Endothelial cell of umbilical vein (primary cell): Measurements from ENCODE around the gene BCCIP. TPM values are rescaled to one million over a fixed set of nuclear protein-coding genes. Genes with fewer than 3 reads are reported as not detected.
A peak's percentile ranks its signal among the peaks of the same experiment; 100 is the strongest.

ENCODE experiments used
- BruUV-seq: library from RNA; stranded (reverse); fragments of 400-500 nt; replicated peaks from 2 replicates; lab custom pipeline; 2021; lab: Mats Ljungman, UMichigan
- CTCF ChIA-PET: fragments of 300-600, 350-600 bp; sonication (Branson Sonifier 250); formaldehyde crosslinking; loops from one replicate; lab custom pipeline; 2021; ENCODE audit warnings: antibody characterized with exemption, inconsistent platforms; lab: Charles Lee
- POLR2A ChIA-PET: fragments of 300-600, 350-600 bp; sonication (Branson Sonifier 250); formaldehyde crosslinking; loops from one replicate; lab custom pipeline; 2021; ENCODE audit warnings: antibody characterized with exemption, inconsistent platforms; lab: Charles Lee
- DNase-seq: peaks from one replicate; pipeline ENCODE4 v3.0.0-alpha.2; 2011; ENCODE audit warnings: low read depth, low spot score
- FAIRE-seq: peaks from 2 replicates; lab custom pipeline; 2011; peaks lifted over from hg19 to GRCh38; lab: Jason Lieb, UNC
- H2AFZ ChIP-seq: 2 replicates; pipeline ENCODE4 v1.6.0; 2012; ENCODE audit warnings: low read depth, low read length, control low read depth, inconsistent platforms
- H3K27ac ChIP-seq: 2 replicates; pipeline ENCODE4 v1.5.1; 2011; ENCODE audit warnings: low read depth, mild to moderate bottlenecking, control low read depth, low read length, moderate library complexity; ENCODE audit not compliant: insufficient read depth
- H3K27me3 ChIP-seq, 2 experiments: 2 replicates each; pipeline versions ENCODE4 v1.6.0 to v1.6.1; 2011; ENCODE audit warnings: low read length in 2 of 2, mixed read lengths in 1 of 2; ENCODE audit not compliant: control insufficient read depth in 2 of 2, insufficient read depth in 2 of 2
- H3K36me3 ChIP-seq, 2 experiments: 2 replicates in 1 of 2; 3 replicates in 1 of 2; pipeline ENCODE4 v1.5.1; 2011; ENCODE audit warnings: low read length in 2 of 2, mild to moderate bottlenecking in 1 of 2, moderate library complexity in 1 of 2; ENCODE audit not compliant: control insufficient read depth in 2 of 2, insufficient read depth in 2 of 2; ENCODE audit errors: extremely low read depth in 1 of 2
- H3K4me1 ChIP-seq: 3 replicates; pipeline ENCODE4 v1.5.1; 2011; ENCODE audit warnings: mild to moderate bottlenecking, low read length; ENCODE audit not compliant: control insufficient read depth, insufficient read depth; ENCODE audit errors: extremely low read depth
- H3K4me2 ChIP-seq: 2 replicates; pipeline ENCODE4 v1.6.1; 2011; ENCODE audit warnings: low read length, control low read depth, mixed read lengths; ENCODE audit not compliant: insufficient read depth
- H3K4me3 ChIP-seq, 3 experiments: fragments of 200-600 bp in 1 of 3; sonication (generic), shearing (Covaris generic) in 1 of 3; replicated peaks in 1 of 3; 2 replicates each; pipeline ENCODE4 v1.5.1; 2011 to 2016; ENCODE audit warnings: control low read depth in 3 of 3, low read length in 3 of 3, mild to moderate bottlenecking in 2 of 3, inconsistent platforms in 1 of 3, low read depth in 1 of 3, moderate library complexity in 1 of 3; ENCODE audit not compliant: insufficient read depth in 1 of 3
- H3K79me2 ChIP-seq: 2 replicates; pipeline ENCODE4 v1.6.0; 2012; ENCODE audit warnings: low read length, inconsistent platforms; ENCODE audit not compliant: control insufficient read depth, insufficient read depth
- H3K9ac ChIP-seq: replicated peaks from 2 replicates; pipeline ENCODE3; 2011; ENCODE audit warnings: low read length, control low read depth; ENCODE audit not compliant: insufficient read depth; ENCODE audit errors: extremely low read depth
- H3K9me1 ChIP-seq: replicated peaks from 3 replicates; pipeline ENCODE4 v1.6.0; 2011; ENCODE audit warnings: mild to moderate bottlenecking, low read length; ENCODE audit not compliant: control insufficient read depth, insufficient read depth; ENCODE audit errors: extremely low read depth
- H3K9me3 ChIP-seq: replicated peaks from 2 replicates; pipeline ENCODE4 v1.5.1; 2012; ENCODE audit warnings: low read length, inconsistent platforms; ENCODE audit not compliant: control insufficient read depth, insufficient read depth
- H4K20me1 ChIP-seq: replicated peaks from 2 replicates; pipeline ENCODE3; 2011; ENCODE audit warnings: mild to moderate bottlenecking, low read length; ENCODE audit not compliant: control insufficient read depth, insufficient read depth; ENCODE audit errors: extremely low read depth
- EZH2 ChIP-seq: IDR thresholded peaks from 2 replicates; pipeline ENCODE4 v1.6.1; 2012; ENCODE audit warnings: borderline replicate concordance, low read depth, mild to moderate bottlenecking, moderate library complexity, low read length, inconsistent platforms; ENCODE audit not compliant: severe bottlenecking
- FOS ChIP-seq: IDR thresholded peaks from 2 replicates; pipeline ENCODE4 v1.6.1; 2011; ENCODE audit warnings: mild to moderate bottlenecking, low read length, moderate library complexity, borderline replicate concordance; ENCODE audit not compliant: insufficient read depth
- GATA2 ChIP-seq: IDR thresholded peaks from 2 replicates; pipeline ENCODE4 v1.7.0; 2011; ENCODE audit warnings: low read depth, mild to moderate bottlenecking, moderate library complexity, mixed read lengths, low read length; ENCODE audit not compliant: insufficient read length, insufficient read depth
- JUN ChIP-seq: IDR thresholded peaks from 2 replicates; pipeline ENCODE4 v1.6.1; 2011; ENCODE audit warnings: borderline replicate concordance, low read depth; ENCODE audit not compliant: insufficient read length, insufficient read depth
- MYC ChIP-seq: IDR thresholded peaks from one replicate; pipeline ENCODE4 v1.6.1; 2011; ENCODE audit warnings: mild to moderate bottlenecking, low read depth, low read length
- POLR2A ChIP-seq: IDR thresholded peaks from 2 replicates; pipeline ENCODE4 v1.6.1; 2012; ENCODE audit warnings: low read depth, mild to moderate bottlenecking, control low read depth, low read length
- POLR2AphosphoS5 ChIP-seq: IDR thresholded peaks from 2 replicates; pipeline ENCODE4 v1.6.1; 2012; ENCODE audit warnings: low read depth, mild to moderate bottlenecking, control low read depth, low read length, moderate library complexity; ENCODE audit not compliant: insufficient read depth
- dilution Hi-C: fragments of 300-500 bp; cut with MboI; formaldehyde crosslinking; loops from one replicate; pipeline ENCODE4 v1.15.0; 2019; ENCODE audit warnings: low sequenced_read_pairs; ENCODE audit not compliant: extremely low pct_ligation_motif_present
- intact Hi-C: fragments of 100-400 bp; cut with micrococcal nuclease; formaldehyde crosslinking; loops from one replicate; pipeline ENCODE4 v1.10.0; 2022
- polyA plus RNA-seq, 4 experiments: library from polyadenylated mRNA; depleted of rRNA in 3 of 4; stranded (reverse) in 3 of 4; unstranded in 1 of 4; fragments of >200 nt; gene quantifications; 2 replicates each; pipeline versions ENCODE4 v1.2.1 to v1.2.3, GENCODE V29; 2011 to 2012; ENCODE audit warnings: missing spikeins in 1 of 4
- total RNA-seq: library from RNA; stranded (reverse); gene quantifications from 2 replicates; pipeline ENCODE4 v1.2.3, GENCODE V29; 2021
- TF ChIP-seq, protein P1 (sequence below): IDR thresholded peaks from 2 replicates; pipeline ENCODE4 v1.6.1; 2011; ENCODE audit not compliant: insufficient read depth, insufficient read length
- TF ChIP-seq, protein P2 (sequence below), 2 donors: IDR thresholded peaks; 1 replicate in 1 of 2; 2 replicates in 1 of 2; pipeline ENCODE4 v1.5.1; 2011; ENCODE audit warnings: low read length in 2 of 2, mild to moderate bottlenecking in 2 of 2, moderate library complexity in 2 of 2, control low read depth in 1 of 2, inconsistent platforms in 1 of 2, low read depth in 1 of 2; ENCODE audit not compliant: insufficient read depth in 1 of 2; ENCODE audit errors: extremely low read depth in 1 of 2

Gene BCCIP
- total and polyA plus RNA-seq, 2 donors (not counting 3 experiments of a cell fraction or from before 2014, with no cell fraction given): 14.5 to 73.5 TPM

DNA sequence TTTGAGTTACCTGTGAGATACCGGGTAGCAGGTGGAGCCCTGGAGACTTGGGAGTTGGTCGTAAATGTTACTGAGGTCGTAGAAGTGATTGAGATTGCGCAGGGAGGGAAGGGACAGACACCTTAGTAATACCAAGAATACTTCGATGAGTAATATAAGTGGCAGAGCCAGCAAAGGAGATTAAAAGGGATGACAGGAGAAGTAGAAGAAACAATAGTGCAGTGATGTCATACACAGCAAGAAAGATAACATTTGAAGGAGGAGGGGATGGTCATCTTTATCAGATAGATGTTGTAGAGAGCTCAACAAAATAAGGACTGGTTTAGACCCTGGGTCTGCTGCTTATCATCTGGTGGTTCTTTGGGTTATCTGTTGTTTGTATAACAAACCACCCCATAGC lies 5.0 kb downstream of the BCCIP start:
- H3K9me3 ChIP-seq: no peaks in the 10 kb centered on the region
- DNase-seq (no peak), FAIRE-seq (peak; percentile 8)
- no peaks in the 10 kb centered on the region for H3K27me3 ChIP-seq
- H3K4me2 ChIP-seq: no peak overlapping the region
- intact Hi-C loops (no loop called here), dilution Hi-C loops (no loop called here)
- CTCF ChIA-PET: no interaction called here
- H3K4me1 ChIP-seq: peaks cover 12% of the 10 kb centered on the region
- no TSS peak for BruUV-seq
- no peaks in the 10 kb centered on the region for H3K9me1 ChIP-seq
- no peak for TF ChIP-seq MYC
- no peak for TF ChIP-seq POLR2AphosphoS5
- no peak for TF ChIP-seq EZH2
- TF ChIP-seq GATA2: no peak
- no peak for TF ChIP-seq FOS
- TF ChIP-seq, protein P1, sequence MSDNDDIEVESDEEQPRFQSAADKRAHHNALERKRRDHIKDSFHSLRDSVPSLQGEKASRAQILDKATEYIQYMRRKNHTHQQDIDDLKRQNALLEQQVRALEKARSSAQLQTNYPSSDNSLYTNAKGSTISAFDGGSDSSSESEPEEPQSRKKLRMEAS: no peak
- TF ChIP-seq, protein P2, sequence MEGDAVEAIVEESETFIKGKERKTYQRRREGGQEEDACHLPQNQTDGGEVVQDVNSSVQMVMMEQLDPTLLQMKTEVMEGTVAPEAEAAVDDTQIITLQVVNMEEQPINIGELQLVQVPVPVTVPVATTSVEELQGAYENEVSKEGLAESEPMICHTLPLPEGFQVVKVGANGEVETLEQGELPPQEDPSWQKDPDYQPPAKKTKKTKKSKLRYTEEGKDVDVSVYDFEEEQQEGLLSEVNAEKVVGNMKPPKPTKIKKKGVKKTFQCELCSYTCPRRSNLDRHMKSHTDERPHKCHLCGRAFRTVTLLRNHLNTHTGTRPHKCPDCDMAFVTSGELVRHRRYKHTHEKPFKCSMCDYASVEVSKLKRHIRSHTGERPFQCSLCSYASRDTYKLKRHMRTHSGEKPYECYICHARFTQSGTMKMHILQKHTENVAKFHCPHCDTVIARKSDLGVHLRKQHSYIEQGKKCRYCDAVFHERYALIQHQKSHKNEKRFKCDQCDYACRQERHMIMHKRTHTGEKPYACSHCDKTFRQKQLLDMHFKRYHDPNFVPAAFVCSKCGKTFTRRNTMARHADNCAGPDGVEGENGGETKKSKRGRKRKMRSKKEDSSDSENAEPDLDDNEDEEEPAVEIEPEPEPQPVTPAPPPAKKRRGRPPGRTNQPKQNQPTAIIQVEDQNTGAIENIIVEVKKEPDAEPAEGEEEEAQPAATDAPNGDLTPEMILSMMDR (IDR thresholded peaks at IDR 0.05; ENCODE audit: extremely low read depth in 1 of 2, insufficient read depth in 1 of 2, low read depth in 1 of 2, low read length in 2 of 2): no peak
- TF ChIP-seq POLR2A: no peak
- no peak for TF ChIP-seq JUN
- POLR2A ChIA-PET: no interaction called here
- H2AFZ ChIP-seq: no peak overlapping the region
- peaks cover 35% of the 10 kb centered on the region for H3K79me2 ChIP-seq
- H3K36me3 ChIP-seq: peaks cover 10 to 23% of the 10 kb centered on the region in 2 experiments
- H3K4me3 ChIP-seq: no peak overlapping the region
- no peak overlapping the region for H3K27ac ChIP-seq
- no peaks in the 10 kb centered on the region for H4K20me1 ChIP-seq
- H3K9ac ChIP-seq: no peak overlapping the region
